Lower leg skin (tissue), 3 donors: Measurements from ENCODE around the gene DIP2A.

Source experiments
- CTCF ChIP-seq, 3 donors: fragments of 450-650 bp; IDR thresholded peaks; one replicate each; pipeline ENCODE4 v1.5.1; 2016; ENCODE audit warnings: antibody characterized with exemption in 3 of 3, mild to moderate bottlenecking in 3 of 3, moderate library complexity in 2 of 3
- POLR2A ChIP-seq, 2 donors: fragments of 450-650 bp; IDR thresholded peaks; one replicate each; pipeline ENCODE4 v1.6.1; 2016 to 2017; ENCODE audit warnings: antibody characterized with exemption in 2 of 2, mild to moderate bottlenecking in 1 of 2, moderate library complexity in 1 of 2

- no peak for TF ChIP-seq CTCF (IDR thresholded peaks at IDR 0.05)
- no peak for TF ChIP-seq POLR2A (IDR thresholded peaks at IDR 0.05)
Observed at GRCh38 chr21:46562472-46562871, 103.8 kb downstream of the DIP2A start.
